SK-N-MC (cell line): ENCODE measurements around the gene HRH1.

Experiments
- FOXP2 ChIP-seq: optimal IDR thresholded peaks from 2 replicates; pipeline ENCODE3; 2011; ENCODE audit warnings: mild to moderate bottlenecking, moderate library complexity; ENCODE audit not compliant: insufficient read depth; ENCODE audit errors: extremely low read length, control extremely low read depth
- POLR2AphosphoS5 ChIP-seq: IDR thresholded peaks from 2 replicates; pipeline ENCODE4 v1.6.1; 2012; ENCODE audit warnings: mild to moderate bottlenecking, low read depth, low read length, borderline replicate concordance

GRCh38 chr3:11137627-11137959, 16.7 kb upstream of the HRH1 start:
- TF ChIP-seq POLR2AphosphoS5: no peak
- TF ChIP-seq FOXP2: no peak
